Panc1 (cell line): ENCODE data around the gene COP1.

ENCODE experiments used
- POLR2AphosphoS5 ChIP-seq: IDR thresholded peaks from 2 replicates; pipeline ENCODE4 v1.6.1; 2012; ENCODE audit warnings: mild to moderate bottlenecking, low read depth, low read length, moderate library complexity
- SIN3A ChIP-seq: IDR thresholded peaks from 2 replicates; pipeline ENCODE4 v1.6.1; 2012; ENCODE audit warnings: low read depth, mild to moderate bottlenecking, low read length, moderate library complexity, borderline replicate concordance; ENCODE audit not compliant: insufficient read depth
- TCF7L2 ChIP-seq: IDR thresholded peaks from 2 replicates; pipeline ENCODE4 v1.6.1; 2011; ENCODE audit warnings: mild to moderate bottlenecking, low read depth, low read length, inconsistent platforms
- TF ChIP-seq, protein P1 (sequence below): fragments of 450-650 bp; IDR thresholded peaks from 2 replicates; pipeline ENCODE4 v1.5.1; 2017; ENCODE audit warnings: mild to moderate bottlenecking

DNA sequence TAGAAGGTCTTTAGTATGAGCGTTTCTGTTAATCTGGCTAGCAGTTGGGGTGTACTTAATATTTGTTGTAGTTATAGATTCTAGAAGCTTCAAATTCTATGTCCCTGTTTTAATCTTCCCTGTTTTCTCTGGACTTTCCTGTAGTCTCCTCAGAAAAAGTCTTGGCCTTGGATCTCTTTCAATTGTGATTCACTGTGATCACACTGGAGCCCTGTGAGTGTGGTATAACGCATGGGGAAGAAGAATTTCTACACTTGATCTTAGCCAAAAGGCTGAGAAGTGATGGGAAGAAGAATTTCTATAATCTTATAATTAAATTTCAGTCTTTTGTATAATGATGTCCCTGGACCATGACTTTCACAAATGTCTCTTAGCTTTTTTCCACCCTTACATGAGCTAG, 36.7 kb upstream of the COP1 start:
- TF ChIP-seq, protein P1, sequence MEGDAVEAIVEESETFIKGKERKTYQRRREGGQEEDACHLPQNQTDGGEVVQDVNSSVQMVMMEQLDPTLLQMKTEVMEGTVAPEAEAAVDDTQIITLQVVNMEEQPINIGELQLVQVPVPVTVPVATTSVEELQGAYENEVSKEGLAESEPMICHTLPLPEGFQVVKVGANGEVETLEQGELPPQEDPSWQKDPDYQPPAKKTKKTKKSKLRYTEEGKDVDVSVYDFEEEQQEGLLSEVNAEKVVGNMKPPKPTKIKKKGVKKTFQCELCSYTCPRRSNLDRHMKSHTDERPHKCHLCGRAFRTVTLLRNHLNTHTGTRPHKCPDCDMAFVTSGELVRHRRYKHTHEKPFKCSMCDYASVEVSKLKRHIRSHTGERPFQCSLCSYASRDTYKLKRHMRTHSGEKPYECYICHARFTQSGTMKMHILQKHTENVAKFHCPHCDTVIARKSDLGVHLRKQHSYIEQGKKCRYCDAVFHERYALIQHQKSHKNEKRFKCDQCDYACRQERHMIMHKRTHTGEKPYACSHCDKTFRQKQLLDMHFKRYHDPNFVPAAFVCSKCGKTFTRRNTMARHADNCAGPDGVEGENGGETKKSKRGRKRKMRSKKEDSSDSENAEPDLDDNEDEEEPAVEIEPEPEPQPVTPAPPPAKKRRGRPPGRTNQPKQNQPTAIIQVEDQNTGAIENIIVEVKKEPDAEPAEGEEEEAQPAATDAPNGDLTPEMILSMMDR: no peak
- TF ChIP-seq POLR2AphosphoS5 (no peak), TCF7L2 (no peak), SIN3A (no peak)
